HCT116 (cell line): ENCODE measurements around the gene GJC1. TPM values are rescaled to one million over a fixed set of nuclear protein-coding genes. Genes with fewer than 3 reads are reported as not detected.
A peak's percentile ranks its signal among the peaks of the same experiment; 100 is the strongest.

Source experiments
- ATAC-seq: fragments of 200-7000 bp; cut with Tn5 transposase; 2 replicates; pipeline ENCODE4 v1.9.1; 2020; ENCODE audit warnings: mild to moderate bottlenecking, moderate library complexity
- BruUV-seq: library from RNA; stranded (reverse); fragments of 400-500 nt; replicated peaks from 2 replicates; lab custom pipeline; 2021; lab: Mats Ljungman, UMichigan
- CTCF ChIA-PET: fragments of 300-600 bp; sonication (Branson Sonifier 250); formaldehyde crosslinking; loops from one replicate; lab custom pipeline; 2021; ENCODE audit warnings: antibody characterized with exemption; lab: Charles Lee
- POLR2A ChIA-PET: fragments of 300-600, 350-600 bp; sonication (Branson Sonifier 250); formaldehyde crosslinking; loops from one replicate; lab custom pipeline; 2021; ENCODE audit warnings: antibody characterized with exemption; lab: Charles Lee
- RAD21 ChIA-PET, 2 experiments: fragments of 300-600 bp; sonication (Branson Sonifier 250); formaldehyde crosslinking; loops; one replicate each; lab custom pipeline; 2023; ENCODE audit warnings: low total read pairs in 2 of 2; ENCODE audit not compliant: uncharacterized antibody in 2 of 2, unreplicated experiment in 2 of 2, low non-redundant PET in 1 of 2; lab: Charles Lee
- DNase-seq: peaks from one replicate; pipeline ENCODE4 v3.0.0-alpha.2; 2010; ENCODE audit warnings: low read depth, low spot score
- H2AFZ ChIP-seq: fragments of 200-600 bp; shearing (Covaris generic), sonication (generic); 2 replicates; pipeline ENCODE4 v1.6.1; 2017; ENCODE audit warnings: low read depth, mixed run types, mixed read lengths, antibody characterized with exemption, low read length; ENCODE audit not compliant: poor library complexity, severe bottlenecking
- H3K27ac ChIP-seq: 2 replicates; pipeline ENCODE4 v1.5.1; 2012; ENCODE audit warnings: low read depth, low read length
- H3K27me3 ChIP-seq: fragments of 200-600 bp; sonication (generic); 2 replicates; pipeline ENCODE4 v1.6.1; 2016; ENCODE audit warnings: mixed run types, low read length, mixed read lengths; ENCODE audit not compliant: insufficient read depth
- H3K36me3 ChIP-seq, 2 experiments: fragments of 200-500 bp in 1 of 2; fragments of 200-600 bp in 1 of 2; sonication (Bioruptor generic) in 1 of 2; sonication (generic) in 1 of 2; 2 replicates each; pipeline versions ENCODE4 v1.5.1 to v1.6.1; 2014 to 2016; ENCODE audit warnings: low read length in 2 of 2, inconsistent platforms in 1 of 2, mixed read lengths in 1 of 2, mixed run types in 1 of 2; ENCODE audit not compliant: insufficient read depth in 2 of 2, control insufficient read depth in 1 of 2
- H3K4me1 ChIP-seq, 2 experiments: fragments of 200-600 bp in 1 of 2; sonication (generic) in 1 of 2; 2 replicates each; pipeline versions ENCODE4 v1.5.1 to v1.6.1; 2012 to 2017; ENCODE audit warnings: low read length in 2 of 2, inconsistent platforms in 1 of 2, mild to moderate bottlenecking in 1 of 2, mixed read lengths in 1 of 2, mixed run types in 1 of 2, moderate library complexity in 1 of 2; ENCODE audit not compliant: insufficient read depth in 2 of 2, control insufficient read depth in 1 of 2
- H3K4me2 ChIP-seq: fragments of 200-600 bp; sonication (generic); 2 replicates; pipeline ENCODE4 v1.6.1; 2017; ENCODE audit warnings: mixed run types, low read length, mixed read lengths
- H3K4me3 ChIP-seq, 2 experiments: fragments of 200-600 bp in 1 of 2; sonication (generic) in 1 of 2; replicated peaks in 1 of 2; 2 replicates each; pipeline ENCODE4 v1.5.1; 2011 to 2016; ENCODE audit warnings: low read length in 2 of 2, control low read depth in 1 of 2, low read depth in 1 of 2, mild to moderate bottlenecking in 1 of 2, mixed read lengths in 1 of 2, mixed run types in 1 of 2
- H3K79me2 ChIP-seq: fragments of 200-600 bp; sonication (generic); 2 replicates; pipeline ENCODE4 v1.6.1; 2017; ENCODE audit warnings: mild to moderate bottlenecking, mixed run types, low read length, moderate library complexity, mixed read lengths; ENCODE audit not compliant: insufficient read depth
- H3K9ac ChIP-seq: fragments of 200-600 bp; sonication (generic); 2 replicates; pipeline ENCODE4 v1.6.1; 2016; ENCODE audit warnings: low read length, mixed read lengths
- H3K9me2 ChIP-seq: fragments of 200-600 bp; sonication (generic), shearing (Covaris generic); 2 replicates; pipeline ENCODE4 v1.6.1; 2017; ENCODE audit warnings: mixed run types, mild to moderate bottlenecking, moderate library complexity; ENCODE audit not compliant: insufficient read depth
- H3K9me3 ChIP-seq, 2 experiments: fragments of 200-500 bp in 1 of 2; fragments of 200-600 bp in 1 of 2; sonication (Bioruptor generic) in 1 of 2; sonication (generic) in 1 of 2; 2 replicates each; pipeline ENCODE4 v1.6.1; 2014 to 2017; ENCODE audit warnings: low read length in 2 of 2, mixed read lengths in 2 of 2, inconsistent platforms in 1 of 2, low read depth in 1 of 2, mild to moderate bottlenecking in 1 of 2, mixed run types in 1 of 2, moderate library complexity in 1 of 2; ENCODE audit not compliant: control insufficient read depth in 1 of 2, insufficient read depth in 1 of 2
- H4K20me1 ChIP-seq: fragments of 200-600 bp; sonication (generic), shearing (Covaris generic); 2 replicates; pipeline ENCODE4 v1.6.1; 2017; ENCODE audit warnings: mixed run types, mild to moderate bottlenecking, moderate library complexity; ENCODE audit not compliant: insufficient read depth
- ATF3 ChIP-seq: IDR thresholded peaks from 2 replicates; pipeline ENCODE4 v1.6.1; 2012
- CBX3 ChIP-seq: IDR thresholded peaks from 2 replicates; pipeline ENCODE4 v1.6.1; 2012; ENCODE audit warnings: low read depth
- CEBPB ChIP-seq: IDR thresholded peaks from 2 replicates; pipeline ENCODE4 v1.6.1; 2012; ENCODE audit warnings: low read depth
- EGR1 ChIP-seq: IDR thresholded peaks from 2 replicates; pipeline ENCODE4 v1.6.1; 2012; ENCODE audit warnings: low read depth
- ELF1 ChIP-seq: IDR thresholded peaks from 2 replicates; pipeline ENCODE4 v1.6.1; 2012; ENCODE audit warnings: low read depth, borderline replicate concordance
- EZH2 ChIP-seq: fragments of 200-600 bp; sonication (generic); IDR thresholded peaks from 2 replicates; pipeline ENCODE4 v1.6.1; 2017; ENCODE audit warnings: antibody characterized with exemption, mixed run types
- EZH2phosphoT487 ChIP-seq: fragments of 200-600 bp; IDR thresholded peaks from 2 replicates; pipeline ENCODE4 v1.6.1; 2018; ENCODE audit warnings: antibody characterized with exemption, borderline replicate concordance
- FOSL1 ChIP-seq: IDR thresholded peaks from 2 replicates; pipeline ENCODE4 v1.6.1; 2012; ENCODE audit warnings: low read depth
- JUND ChIP-seq: IDR thresholded peaks from 2 replicates; pipeline ENCODE4 v1.6.1; 2012
- POLR2A ChIP-seq: IDR thresholded peaks from 2 replicates; pipeline ENCODE4 v1.7.0; 2011; ENCODE audit warnings: borderline replicate concordance; ENCODE audit not compliant: insufficient read depth, insufficient read length; ENCODE audit errors: extremely low read depth
- RAD21 ChIP-seq: IDR thresholded peaks from 2 replicates; pipeline ENCODE4 v1.6.1; 2012; ENCODE audit warnings: low read depth, mild to moderate bottlenecking
- SIN3A ChIP-seq: IDR thresholded peaks from 2 replicates; pipeline ENCODE4 v1.6.1; 2012; ENCODE audit warnings: low read depth
- SP1 ChIP-seq: IDR thresholded peaks from 2 replicates; pipeline ENCODE4 v1.6.1; 2012; ENCODE audit warnings: low read depth
- SRF ChIP-seq: IDR thresholded peaks from 2 replicates; pipeline ENCODE4 v1.6.1; 2012; ENCODE audit warnings: low read depth
- TCF7L2 ChIP-seq: IDR thresholded peaks from 2 replicates; pipeline ENCODE4 v1.7.0; 2011; ENCODE audit warnings: borderline replicate concordance, inconsistent platforms; ENCODE audit not compliant: insufficient read depth, insufficient read length; ENCODE audit errors: extremely low read depth
- YY1 ChIP-seq: IDR thresholded peaks from 2 replicates; pipeline ENCODE4 v1.6.1; 2011; ENCODE audit warnings: low read length, low read depth, moderate library complexity, mild to moderate bottlenecking; ENCODE audit not compliant: insufficient replicate concordance; ENCODE audit errors: extremely low read depth
- ZBTB33 ChIP-seq: IDR thresholded peaks from 2 replicates; pipeline ENCODE4 v1.6.1; 2011; ENCODE audit warnings: mild to moderate bottlenecking, low read length, moderate library complexity; ENCODE audit not compliant: insufficient replicate concordance; ENCODE audit errors: extremely low read depth
- ZFX ChIP-seq: fragments of 450-650 bp; IDR thresholded peaks from 2 replicates; pipeline ENCODE4 v1.6.1; 2017
- intact Hi-C: fragments of 100-400 bp; cut with micrococcal nuclease; formaldehyde crosslinking; loops from 2 replicates; pipeline ENCODE4 v1.10.0; 2022
- total RNA-seq: library from RNA; stranded (reverse); gene quantifications from one replicate; pipeline ENCODE4 v1.2.1, GENCODE V29; 2021; ENCODE audit not compliant: unreplicated experiment
- TF ChIP-seq, protein P1 (sequence below): IDR thresholded peaks from 2 replicates; pipeline ENCODE4 v1.6.1; 2012; ENCODE audit warnings: low read depth
- TF ChIP-seq, protein P2 (sequence below): IDR thresholded peaks from 2 replicates; pipeline ENCODE4 v1.6.1; 2012

GJC1 gene
- total RNA-seq, 1 experiment from 2014 or later: 62.4 TPM

DNA sequence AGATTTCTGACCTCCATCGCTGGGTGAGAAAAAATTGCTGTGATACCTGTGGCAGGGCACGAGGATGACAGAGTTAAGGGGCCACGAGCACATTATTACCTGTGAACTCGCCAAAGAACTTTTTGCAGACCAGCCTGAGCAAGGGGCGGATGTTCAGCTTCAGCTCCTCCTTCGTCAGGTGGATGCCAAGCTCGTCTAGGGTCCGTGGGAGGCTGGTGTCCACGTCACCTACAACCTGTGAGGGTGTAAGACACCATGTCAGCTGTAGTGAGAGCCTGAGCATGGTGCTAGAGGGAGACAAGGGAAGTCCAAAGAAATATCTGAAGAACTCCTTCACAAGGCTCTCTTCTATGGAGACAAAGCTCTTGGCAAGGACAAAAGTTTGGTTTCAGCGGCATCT is 34.7 kb upstream of the GJC1 start:
- no peak overlapping the region for H3K4me2 ChIP-seq
- no peak for DNase-seq
- no peaks in the 10 kb centered on the region for H3K79me2 ChIP-seq
- POLR2A ChIA-PET: no interaction called here
- ATAC-seq: peak; percentile 36
- H3K9me2 ChIP-seq: no peaks in the 10 kb centered on the region
- H2AFZ ChIP-seq: no peak overlapping the region
- no peak overlapping the region for H3K4me3 ChIP-seq
- intact Hi-C loops: loop anchor here (1.0 kb wide), 2 partner anchors 86 to 90 kb away; no protein-coding TSS in a partner anchor
- H3K27me3 ChIP-seq: no peaks in the 10 kb centered on the region
- no peaks in the 10 kb centered on the region for H3K4me1 ChIP-seq
- no peaks in the 10 kb centered on the region; the same call in 1 of the 2 replicates for H4K20me1 ChIP-seq
- RAD21 ChIA-PET: no interaction called here
- BruUV-seq: no TSS peak
- CTCF ChIA-PET: interaction anchor here (1.1 to 5.9 kb wide), 3 partner anchors 82 to 90 kb away, joined by 3 to 52 read pairs (median 19); no protein-coding TSS in a partner anchor
- no peaks in the 10 kb centered on the region for H3K9me3 ChIP-seq
- H3K27ac ChIP-seq: no peak overlapping the region
- TF ChIP-seq YY1: no peak
- no peak for TF ChIP-seq RAD21
- no peak for TF ChIP-seq ELF1
- no peak for TF ChIP-seq ZBTB33
- no peak for TF ChIP-seq CBX3
- TF ChIP-seq EZH2: no peak
- TF ChIP-seq CEBPB: no peak
- TF ChIP-seq ZFX: no peak
- TF ChIP-seq EGR1: no peak
- TF ChIP-seq TCF7L2: no peak
- TF ChIP-seq SRF: no peak
- TF ChIP-seq FOSL1: no peak
- TF ChIP-seq ATF3: no peak
- no peak for TF ChIP-seq EZH2phosphoT487
- no peak for TF ChIP-seq POLR2A
- no peak for TF ChIP-seq JUND
- TF ChIP-seq SIN3A: no peak
- TF ChIP-seq, protein P1, sequence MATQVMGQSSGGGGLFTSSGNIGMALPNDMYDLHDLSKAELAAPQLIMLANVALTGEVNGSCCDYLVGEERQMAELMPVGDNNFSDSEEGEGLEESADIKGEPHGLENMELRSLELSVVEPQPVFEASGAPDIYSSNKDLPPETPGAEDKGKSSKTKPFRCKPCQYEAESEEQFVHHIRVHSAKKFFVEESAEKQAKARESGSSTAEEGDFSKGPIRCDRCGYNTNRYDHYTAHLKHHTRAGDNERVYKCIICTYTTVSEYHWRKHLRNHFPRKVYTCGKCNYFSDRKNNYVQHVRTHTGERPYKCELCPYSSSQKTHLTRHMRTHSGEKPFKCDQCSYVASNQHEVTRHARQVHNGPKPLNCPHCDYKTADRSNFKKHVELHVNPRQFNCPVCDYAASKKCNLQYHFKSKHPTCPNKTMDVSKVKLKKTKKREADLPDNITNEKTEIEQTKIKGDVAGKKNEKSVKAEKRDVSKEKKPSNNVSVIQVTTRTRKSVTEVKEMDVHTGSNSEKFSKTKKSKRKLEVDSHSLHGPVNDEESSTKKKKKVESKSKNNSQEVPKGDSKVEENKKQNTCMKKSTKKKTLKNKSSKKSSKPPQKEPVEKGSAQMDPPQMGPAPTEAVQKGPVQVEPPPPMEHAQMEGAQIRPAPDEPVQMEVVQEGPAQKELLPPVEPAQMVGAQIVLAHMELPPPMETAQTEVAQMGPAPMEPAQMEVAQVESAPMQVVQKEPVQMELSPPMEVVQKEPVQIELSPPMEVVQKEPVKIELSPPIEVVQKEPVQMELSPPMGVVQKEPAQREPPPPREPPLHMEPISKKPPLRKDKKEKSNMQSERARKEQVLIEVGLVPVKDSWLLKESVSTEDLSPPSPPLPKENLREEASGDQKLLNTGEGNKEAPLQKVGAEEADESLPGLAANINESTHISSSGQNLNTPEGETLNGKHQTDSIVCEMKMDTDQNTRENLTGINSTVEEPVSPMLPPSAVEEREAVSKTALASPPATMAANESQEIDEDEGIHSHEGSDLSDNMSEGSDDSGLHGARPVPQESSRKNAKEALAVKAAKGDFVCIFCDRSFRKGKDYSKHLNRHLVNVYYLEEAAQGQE: no peak
- TF ChIP-seq SP1: no peak
- TF ChIP-seq, protein P2, sequence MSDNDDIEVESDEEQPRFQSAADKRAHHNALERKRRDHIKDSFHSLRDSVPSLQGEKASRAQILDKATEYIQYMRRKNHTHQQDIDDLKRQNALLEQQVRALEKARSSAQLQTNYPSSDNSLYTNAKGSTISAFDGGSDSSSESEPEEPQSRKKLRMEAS: no peak
- no peak overlapping the region for H3K9ac ChIP-seq
- H3K36me3 ChIP-seq: peaks cover 47 to 60% of the 10 kb centered on the region in 2 experiments
